NT2/D1 (cell line): ENCODE measurements around the gene SBF2.

Experiments used
- SUZ12 ChIP-seq: IDR thresholded peaks from 2 replicates; pipeline ENCODE4 v1.6.1; 2011; ENCODE audit not compliant: insufficient read length, insufficient read depth; ENCODE audit errors: extremely low read depth
- YY1 ChIP-seq: IDR thresholded peaks from 2 replicates; pipeline ENCODE4 v1.6.1; 2011; ENCODE audit not compliant: insufficient read length, insufficient read depth
- ZNF274 ChIP-seq: IDR thresholded peaks from 2 replicates; pipeline ENCODE4 v1.6.1; 2011; ENCODE audit warnings: mild to moderate bottlenecking, low read depth, low read length

DNA sequence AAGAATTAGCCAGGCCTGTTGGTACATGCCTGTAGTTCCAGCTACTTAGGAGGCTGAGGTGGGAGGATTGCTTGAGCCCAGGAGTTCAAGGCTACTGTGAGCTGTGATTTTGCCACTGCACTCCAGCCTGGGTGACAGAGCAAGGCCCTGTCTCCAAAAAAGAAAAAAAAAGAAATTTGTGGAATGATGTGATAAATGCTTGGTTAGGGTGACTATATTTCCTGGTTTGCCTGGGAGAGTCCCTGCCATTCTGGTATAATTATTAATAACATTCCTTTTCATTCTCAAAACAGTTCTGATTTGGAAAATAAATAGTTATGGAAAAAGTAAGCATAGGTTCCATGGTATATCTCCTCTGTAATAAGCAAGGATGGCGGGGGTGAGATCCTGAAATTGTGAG lies 555.3 kb downstream of the SBF2 start:
- TF ChIP-seq YY1 (no peak), ZNF274 (no peak), SUZ12 (no peak)
